OCI-LY3 (cell line): ENCODE data around the gene HOXA4.

ENCODE experiments used
- CTCF ChIP-seq: fragments of 200-600, 300-600 bp; sonication (generic); IDR thresholded peaks from 2 replicates; pipeline ENCODE4 v1.5.1; 2014; ENCODE audit warnings: antibody characterized with exemption, low read length, low read depth
- EZH2phosphoT487 ChIP-seq: fragments of 200-600 bp; shearing (Covaris generic); IDR thresholded peaks from 2 replicates; pipeline ENCODE4 v1.6.1; 2018; ENCODE audit warnings: antibody characterized with exemption, mixed run types, low read depth

DNA sequence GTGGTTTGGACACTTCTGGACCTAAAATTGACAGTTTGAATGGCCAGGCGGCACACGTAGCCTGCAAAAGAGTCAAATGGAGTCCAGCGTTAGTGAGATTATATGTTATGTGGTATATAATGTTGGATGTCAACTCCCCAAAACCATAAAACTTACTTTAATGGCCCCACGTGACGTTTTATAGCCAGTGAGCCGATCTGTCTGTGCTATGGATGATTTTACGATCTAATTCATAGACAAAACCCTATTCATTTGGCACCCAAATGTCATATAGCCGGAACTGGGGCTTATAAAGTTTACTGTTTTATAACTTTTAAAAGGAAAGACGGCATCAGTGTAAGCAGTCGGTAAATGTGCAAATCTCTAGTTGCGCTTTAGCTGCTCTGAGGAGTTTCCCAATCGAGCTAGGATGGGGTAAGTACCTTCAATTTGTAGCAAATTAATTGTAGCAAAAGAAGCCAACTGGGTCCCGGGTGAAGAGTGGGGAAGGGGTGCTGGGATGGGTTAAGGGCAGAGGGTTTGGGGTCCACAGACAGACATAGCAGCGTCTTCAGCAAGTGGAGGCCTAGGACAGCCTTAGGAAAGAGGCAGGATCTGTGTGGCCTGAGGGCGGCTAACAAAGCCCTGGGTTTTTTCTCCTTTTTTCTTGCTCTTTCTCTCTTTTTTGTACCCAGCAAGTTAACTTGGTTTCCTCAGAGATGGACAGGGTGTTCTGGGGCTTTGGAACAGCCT, 9.7 kb upstream of the HOXA4 start:
- TF ChIP-seq EZH2phosphoT487 = no peak
- TF ChIP-seq CTCF = no peak
